HCT116 (cell line): Measurements from ENCODE around the gene KCNN4. TPM values are rescaled to one million over a fixed set of nuclear protein-coding genes. Genes with fewer than 3 reads are reported as not detected.

Experiments used
- ATAC-seq: fragments of 200-7000 bp; cut with Tn5 transposase; 2 replicates; pipeline ENCODE4 v1.9.1; 2020; ENCODE audit warnings: mild to moderate bottlenecking, moderate library complexity
- BruUV-seq: library from RNA; stranded (reverse); fragments of 400-500 nt; replicated peaks from 2 replicates; lab custom pipeline; 2021; lab: Mats Ljungman, UMichigan
- CTCF ChIA-PET: fragments of 300-600 bp; sonication (Branson Sonifier 250); formaldehyde crosslinking; loops from one replicate; lab custom pipeline; 2021; ENCODE audit warnings: antibody characterized with exemption; lab: Charles Lee
- POLR2A ChIA-PET: fragments of 300-600, 350-600 bp; sonication (Branson Sonifier 250); formaldehyde crosslinking; loops from one replicate; lab custom pipeline; 2021; ENCODE audit warnings: antibody characterized with exemption; lab: Charles Lee
- RAD21 ChIA-PET, 2 experiments: fragments of 300-600 bp; sonication (Branson Sonifier 250); formaldehyde crosslinking; loops; one replicate each; lab custom pipeline; 2023; ENCODE audit warnings: low total read pairs in 2 of 2; ENCODE audit not compliant: uncharacterized antibody in 2 of 2, unreplicated experiment in 2 of 2, low non-redundant PET in 1 of 2; lab: Charles Lee
- DNase-seq: peaks from one replicate; pipeline ENCODE4 v3.0.0-alpha.2; 2010; ENCODE audit warnings: low read depth, low spot score
- H2AFZ ChIP-seq: fragments of 200-600 bp; shearing (Covaris generic), sonication (generic); 2 replicates; pipeline ENCODE4 v1.6.1; 2017; ENCODE audit warnings: low read depth, mixed run types, mixed read lengths, antibody characterized with exemption, low read length; ENCODE audit not compliant: poor library complexity, severe bottlenecking
- H3K27ac ChIP-seq: 2 replicates; pipeline ENCODE4 v1.5.1; 2012; ENCODE audit warnings: low read depth, low read length
- H3K27me3 ChIP-seq: fragments of 200-600 bp; sonication (generic); 2 replicates; pipeline ENCODE4 v1.6.1; 2016; ENCODE audit warnings: mixed run types, low read length, mixed read lengths; ENCODE audit not compliant: insufficient read depth
- H3K36me3 ChIP-seq, 2 experiments: fragments of 200-500 bp in 1 of 2; fragments of 200-600 bp in 1 of 2; sonication (Bioruptor generic) in 1 of 2; sonication (generic) in 1 of 2; 2 replicates each; pipeline versions ENCODE4 v1.5.1 to v1.6.1; 2014 to 2016; ENCODE audit warnings: low read length in 2 of 2, inconsistent platforms in 1 of 2, mixed read lengths in 1 of 2, mixed run types in 1 of 2; ENCODE audit not compliant: insufficient read depth in 2 of 2, control insufficient read depth in 1 of 2
- H3K4me1 ChIP-seq, 2 experiments: fragments of 200-600 bp in 1 of 2; sonication (generic) in 1 of 2; 2 replicates each; pipeline versions ENCODE4 v1.5.1 to v1.6.1; 2012 to 2017; ENCODE audit warnings: low read length in 2 of 2, inconsistent platforms in 1 of 2, mild to moderate bottlenecking in 1 of 2, mixed read lengths in 1 of 2, mixed run types in 1 of 2, moderate library complexity in 1 of 2; ENCODE audit not compliant: insufficient read depth in 2 of 2, control insufficient read depth in 1 of 2
- H3K4me2 ChIP-seq: fragments of 200-600 bp; sonication (generic); 2 replicates; pipeline ENCODE4 v1.6.1; 2017; ENCODE audit warnings: mixed run types, low read length, mixed read lengths
- H3K4me3 ChIP-seq, 2 experiments: fragments of 200-600 bp in 1 of 2; sonication (generic) in 1 of 2; replicated peaks in 1 of 2; 2 replicates each; pipeline ENCODE4 v1.5.1; 2011 to 2016; ENCODE audit warnings: low read length in 2 of 2, control low read depth in 1 of 2, low read depth in 1 of 2, mild to moderate bottlenecking in 1 of 2, mixed read lengths in 1 of 2, mixed run types in 1 of 2
- H3K79me2 ChIP-seq: fragments of 200-600 bp; sonication (generic); 2 replicates; pipeline ENCODE4 v1.6.1; 2017; ENCODE audit warnings: mild to moderate bottlenecking, mixed run types, low read length, moderate library complexity, mixed read lengths; ENCODE audit not compliant: insufficient read depth
- H3K9ac ChIP-seq: fragments of 200-600 bp; sonication (generic); 2 replicates; pipeline ENCODE4 v1.6.1; 2016; ENCODE audit warnings: low read length, mixed read lengths
- H3K9me2 ChIP-seq: fragments of 200-600 bp; sonication (generic), shearing (Covaris generic); 2 replicates; pipeline ENCODE4 v1.6.1; 2017; ENCODE audit warnings: mixed run types, mild to moderate bottlenecking, moderate library complexity; ENCODE audit not compliant: insufficient read depth
- H3K9me3 ChIP-seq, 2 experiments: fragments of 200-500 bp in 1 of 2; fragments of 200-600 bp in 1 of 2; sonication (Bioruptor generic) in 1 of 2; sonication (generic) in 1 of 2; 2 replicates each; pipeline ENCODE4 v1.6.1; 2014 to 2017; ENCODE audit warnings: low read length in 2 of 2, mixed read lengths in 2 of 2, inconsistent platforms in 1 of 2, low read depth in 1 of 2, mild to moderate bottlenecking in 1 of 2, mixed run types in 1 of 2, moderate library complexity in 1 of 2; ENCODE audit not compliant: control insufficient read depth in 1 of 2, insufficient read depth in 1 of 2
- H4K20me1 ChIP-seq: fragments of 200-600 bp; sonication (generic), shearing (Covaris generic); 2 replicates; pipeline ENCODE4 v1.6.1; 2017; ENCODE audit warnings: mixed run types, mild to moderate bottlenecking, moderate library complexity; ENCODE audit not compliant: insufficient read depth
- EGR1 ChIP-seq: IDR thresholded peaks from 2 replicates; pipeline ENCODE4 v1.6.1; 2012; ENCODE audit warnings: low read depth
- ELF1 ChIP-seq: IDR thresholded peaks from 2 replicates; pipeline ENCODE4 v1.6.1; 2012; ENCODE audit warnings: low read depth, borderline replicate concordance
- MAX ChIP-seq: IDR thresholded peaks from 2 replicates; pipeline ENCODE4 v1.6.1; 2012
- POLR2A ChIP-seq: IDR thresholded peaks from 2 replicates; pipeline ENCODE4 v1.7.0; 2011; ENCODE audit warnings: borderline replicate concordance; ENCODE audit not compliant: insufficient read depth, insufficient read length; ENCODE audit errors: extremely low read depth
- SIN3A ChIP-seq: IDR thresholded peaks from 2 replicates; pipeline ENCODE4 v1.6.1; 2012; ENCODE audit warnings: low read depth
- ZBTB33 ChIP-seq: IDR thresholded peaks from 2 replicates; pipeline ENCODE4 v1.6.1; 2011; ENCODE audit warnings: mild to moderate bottlenecking, low read length, moderate library complexity; ENCODE audit not compliant: insufficient replicate concordance; ENCODE audit errors: extremely low read depth
- intact Hi-C: fragments of 100-400 bp; cut with micrococcal nuclease; formaldehyde crosslinking; loops from 2 replicates; pipeline ENCODE4 v1.10.0; 2022
- total RNA-seq: library from RNA; stranded (reverse); gene quantifications from one replicate; pipeline ENCODE4 v1.2.1, GENCODE V29; 2021; ENCODE audit not compliant: unreplicated experiment

Gene KCNN4
- total RNA-seq, 1 experiment from 2014 or later = 72.9 TPM

DNA sequence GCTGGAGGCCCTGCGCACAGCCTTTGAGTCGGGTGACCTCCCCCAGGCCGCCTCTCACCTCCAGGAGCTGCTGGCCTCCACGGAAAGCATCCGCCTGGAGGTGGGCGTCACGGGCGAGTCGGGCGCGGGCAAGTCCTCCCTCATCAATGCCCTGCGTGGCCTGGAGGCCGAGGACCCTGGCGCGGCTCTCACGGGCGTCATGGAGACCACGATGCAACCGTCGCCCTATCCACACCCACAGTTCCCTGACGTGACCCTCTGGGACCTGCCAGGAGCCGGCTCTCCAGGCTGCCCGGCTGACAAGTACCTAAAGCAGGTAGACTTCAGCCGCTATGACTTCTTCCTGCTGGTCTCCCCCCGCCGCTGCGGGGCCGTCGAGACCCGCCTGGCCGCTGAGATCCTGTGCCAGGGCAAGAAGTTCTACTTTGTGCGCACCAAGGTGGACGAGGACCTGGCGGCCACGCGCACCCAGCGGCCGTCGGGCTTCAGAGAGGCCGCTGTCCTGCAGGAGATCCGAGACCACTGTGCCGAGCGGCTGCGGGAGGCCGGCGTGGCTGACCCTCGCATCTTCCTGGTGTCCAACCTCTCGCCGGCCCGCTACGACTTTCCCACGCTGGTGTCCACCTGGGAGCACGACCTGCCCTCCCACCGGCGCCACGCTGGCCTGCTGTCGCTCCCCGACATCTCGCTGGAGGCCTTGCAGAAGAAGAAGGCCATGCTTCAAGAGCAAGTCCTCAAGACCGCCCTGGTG lies 62.0 kb downstream of the KCNN4 start:
- peaks cover 1 to 10% of the 10 kb centered on the region in 2 experiments; a peak in 3 of 4 replicates for H3K4me1 ChIP-seq
- BruUV-seq = no TSS peak
- H3K4me2 ChIP-seq = no peak overlapping the region
- RAD21 ChIA-PET = no interaction called here
- no peaks in the 10 kb centered on the region for H4K20me1 ChIP-seq
- TF ChIP-seq ZBTB33 (no peak), ELF1 (no peak), POLR2A (no peak), MAX (no peak), EGR1 (no peak), SIN3A (no peak)
- TF ChIP-seq, all 23 proteins: peak for 0
- H3K9me3 ChIP-seq = no peaks in the 10 kb centered on the region
- no peaks in the 10 kb centered on the region for H3K9me2 ChIP-seq
- intact Hi-C loops = no loop called here
- ATAC-seq (no peak), DNase-seq (no peak)
- no peak overlapping the region for H3K9ac ChIP-seq
- H2AFZ ChIP-seq = no peak overlapping the region
- H3K27me3 ChIP-seq = no peaks in the 10 kb centered on the region
- CTCF ChIA-PET = interaction anchor here (1.5 to 1.8 kb wide), 2 partner anchors 26 to 50 kb away, joined by 3 to 4 read pairs; no protein-coding TSS in a partner anchor
- H3K36me3 ChIP-seq = no peaks in the 10 kb centered on the region
- no peaks in the 10 kb centered on the region for H3K79me2 ChIP-seq
- H3K27ac ChIP-seq = no peak overlapping the region; the same call in 1 of the 2 replicates
- H3K4me3 ChIP-seq = no peak overlapping the region
- POLR2A ChIA-PET = no interaction called here

Other genes with a start within 250 kb of the KCNN4 start
- 1.9 TPM for gene ZNF575, start 247.8 kb downstream of the KCNN4 start, total RNA-seq
- gene XRCC1, start 205.4 kb downstream of the KCNN4 start, total RNA-seq = 37.4 TPM
- 0.17 TPM for gene PINLYP, start 205.2 kb downstream of the KCNN4 start, total RNA-seq
- 14.6 TPM for gene IRGQ, start 184.8 kb downstream of the KCNN4 start, total RNA-seq
- 11.2 TPM for gene ZNF576, start 184.4 kb downstream of the KCNN4 start, total RNA-seq
- gene SRRM5, start 168.9 kb downstream of the KCNN4 start, total RNA-seq = not detected
- gene ZNF428, start 161.3 kb downstream of the KCNN4 start, total RNA-seq = 39.6 TPM
- 28.7 TPM for gene CADM4, start 141.1 kb downstream of the KCNN4 start, total RNA-seq
- gene PLAUR, start 110.8 kb downstream of the KCNN4 start, total RNA-seq = 98.1 TPM
- not detected for gene IRGC, start 64.9 kb downstream of the KCNN4 start, total RNA-seq
- 80.2 TPM for gene SMG9, start 26.0 kb downstream of the KCNN4 start, total RNA-seq
- gene LYPD5, start 21.5 kb upstream of the KCNN4 start, total RNA-seq = 7.6 TPM
- gene ZNF283, start 46.3 kb upstream of the KCNN4 start, total RNA-seq = 7.6 TPM
- gene ZNF404, start 103.0 kb upstream of the KCNN4 start, total RNA-seq = not detected
- 15.2 TPM for gene ZNF45, start 154.3 kb upstream of the KCNN4 start, total RNA-seq
- 2.5 TPM for gene ZNF221, start 170.3 kb upstream of the KCNN4 start, total RNA-seq
- gene ZNF155, start 203.2 kb upstream of the KCNN4 start, total RNA-seq = 2.2 TPM
- gene ZNF230, start 222.0 kb upstream of the KCNN4 start, total RNA-seq = 2.8 TPM
- 3.0 TPM for gene ZNF222, start 244.4 kb upstream of the KCNN4 start, total RNA-seq